ENCODE results near the gene TCL1A.

DNA sequence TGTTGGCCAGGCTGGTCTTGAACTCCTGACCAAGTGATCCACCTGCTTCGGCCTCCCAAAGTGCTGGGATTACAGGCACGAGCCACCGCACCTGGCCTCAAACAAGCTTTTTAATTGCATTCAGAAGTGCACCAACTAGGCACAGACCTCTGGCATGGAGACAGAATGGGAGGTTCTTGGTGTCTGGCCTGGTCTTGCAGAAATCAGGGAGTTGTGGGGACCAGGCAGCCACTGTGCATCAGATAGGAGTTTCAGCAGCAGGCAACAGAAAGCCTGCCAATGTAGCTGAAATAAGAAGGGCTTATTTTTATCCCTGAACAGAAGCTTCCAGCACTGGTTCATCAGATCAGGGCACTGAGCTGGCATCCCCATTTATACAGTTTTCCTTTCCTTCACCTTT is 49.9 kb downstream of the TCL1A start:
- TF ChIP-seq EZH2 (IDR thresholded peaks at IDR 0.05; ENCODE audit: borderline replicate concordance, low read depth, low read length, severe bottlenecking): no peak
- TF ChIP-seq, protein P1, sequence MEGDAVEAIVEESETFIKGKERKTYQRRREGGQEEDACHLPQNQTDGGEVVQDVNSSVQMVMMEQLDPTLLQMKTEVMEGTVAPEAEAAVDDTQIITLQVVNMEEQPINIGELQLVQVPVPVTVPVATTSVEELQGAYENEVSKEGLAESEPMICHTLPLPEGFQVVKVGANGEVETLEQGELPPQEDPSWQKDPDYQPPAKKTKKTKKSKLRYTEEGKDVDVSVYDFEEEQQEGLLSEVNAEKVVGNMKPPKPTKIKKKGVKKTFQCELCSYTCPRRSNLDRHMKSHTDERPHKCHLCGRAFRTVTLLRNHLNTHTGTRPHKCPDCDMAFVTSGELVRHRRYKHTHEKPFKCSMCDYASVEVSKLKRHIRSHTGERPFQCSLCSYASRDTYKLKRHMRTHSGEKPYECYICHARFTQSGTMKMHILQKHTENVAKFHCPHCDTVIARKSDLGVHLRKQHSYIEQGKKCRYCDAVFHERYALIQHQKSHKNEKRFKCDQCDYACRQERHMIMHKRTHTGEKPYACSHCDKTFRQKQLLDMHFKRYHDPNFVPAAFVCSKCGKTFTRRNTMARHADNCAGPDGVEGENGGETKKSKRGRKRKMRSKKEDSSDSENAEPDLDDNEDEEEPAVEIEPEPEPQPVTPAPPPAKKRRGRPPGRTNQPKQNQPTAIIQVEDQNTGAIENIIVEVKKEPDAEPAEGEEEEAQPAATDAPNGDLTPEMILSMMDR (IDR thresholded peaks at IDR 0.05; ENCODE audit: extremely low read depth in 1 of 2, insufficient read depth in 1 of 2, low read depth in 1 of 2, low read length in 2 of 2): no peak
- TF ChIP-seq POLR2AphosphoS5 (IDR thresholded peaks at IDR 0.05; ENCODE audit: insufficient read depth, low read depth, low read length): no peak
- TF ChIP-seq, protein P2, sequence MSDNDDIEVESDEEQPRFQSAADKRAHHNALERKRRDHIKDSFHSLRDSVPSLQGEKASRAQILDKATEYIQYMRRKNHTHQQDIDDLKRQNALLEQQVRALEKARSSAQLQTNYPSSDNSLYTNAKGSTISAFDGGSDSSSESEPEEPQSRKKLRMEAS (IDR thresholded peaks at IDR 0.05; ENCODE audit: insufficient read depth, insufficient read length): no peak
- no peak for TF ChIP-seq POLR2A (IDR thresholded peaks at IDR 0.05; ENCODE audit: low read depth, low read length)
- no peak for TF ChIP-seq MYC (IDR thresholded peaks at IDR 0.05; ENCODE audit: low read depth, low read length)

Data from endothelial cell of umbilical vein (primary cell).